Esophagus squamous epithelium (tissue), 4 donors: ENCODE results near the gene CRTC3.

ENCODE experiments used
- POLR2A ChIP-seq, 4 donors: fragments of 450-650 bp; IDR thresholded peaks; one replicate each; pipeline ENCODE4 v1.6.1; 2017; ENCODE audit warnings: antibody characterized with exemption in 4 of 4, mild to moderate bottlenecking in 4 of 4, moderate library complexity in 3 of 4
- TF ChIP-seq, protein P1 (sequence below), 6 experiments: fragments of 450-650 bp in 4 of 6; fragments of 200-600 bp in 2 of 6; sonication (generic) in 2 of 6; IDR thresholded peaks; one replicate each; pipeline ENCODE4 v1.5.1; 2016 to 2019; ENCODE audit warnings: antibody characterized with exemption in 6 of 6, mild to moderate bottlenecking in 4 of 6, moderate library complexity in 4 of 6

- TF ChIP-seq, protein P1, sequence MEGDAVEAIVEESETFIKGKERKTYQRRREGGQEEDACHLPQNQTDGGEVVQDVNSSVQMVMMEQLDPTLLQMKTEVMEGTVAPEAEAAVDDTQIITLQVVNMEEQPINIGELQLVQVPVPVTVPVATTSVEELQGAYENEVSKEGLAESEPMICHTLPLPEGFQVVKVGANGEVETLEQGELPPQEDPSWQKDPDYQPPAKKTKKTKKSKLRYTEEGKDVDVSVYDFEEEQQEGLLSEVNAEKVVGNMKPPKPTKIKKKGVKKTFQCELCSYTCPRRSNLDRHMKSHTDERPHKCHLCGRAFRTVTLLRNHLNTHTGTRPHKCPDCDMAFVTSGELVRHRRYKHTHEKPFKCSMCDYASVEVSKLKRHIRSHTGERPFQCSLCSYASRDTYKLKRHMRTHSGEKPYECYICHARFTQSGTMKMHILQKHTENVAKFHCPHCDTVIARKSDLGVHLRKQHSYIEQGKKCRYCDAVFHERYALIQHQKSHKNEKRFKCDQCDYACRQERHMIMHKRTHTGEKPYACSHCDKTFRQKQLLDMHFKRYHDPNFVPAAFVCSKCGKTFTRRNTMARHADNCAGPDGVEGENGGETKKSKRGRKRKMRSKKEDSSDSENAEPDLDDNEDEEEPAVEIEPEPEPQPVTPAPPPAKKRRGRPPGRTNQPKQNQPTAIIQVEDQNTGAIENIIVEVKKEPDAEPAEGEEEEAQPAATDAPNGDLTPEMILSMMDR (IDR thresholded peaks at IDR 0.05) = no peak
- TF ChIP-seq POLR2A (IDR thresholded peaks at IDR 0.05) = no peak
These were observed 120.6 kb downstream of the CRTC3 start for GRCh38 chr15:90650117-90650955.
